Measurements from ENCODE around the gene PFAS. TPM values are rescaled to one million over a fixed set of nuclear protein-coding genes. Genes with fewer than 3 reads are reported as not detected.

PFAS gene
- total and polyA plus RNA-seq, 2 experiments from 2014 or later: 96.1 to 168 TPM

- Mint-ChIP-seq H3K9me3 (no peaks in the 10 kb centered on the region; the same call in 2 of the 3 replicates), H3K27me3 (ENCODE audit: insufficient read depth, low read depth, poor library complexity) (peaks cover 12% of the 10 kb centered on the region), H3K27ac (no peak overlapping the region), H3K4me3 (0 out of 3 replicates have a peak overlapping the region, but pooled peaks have one; percentile 7), H3K4me1 (peaks cover 3% of the 10 kb centered on the region; the same call in 1 of the 3 replicates), H3K36me3 (ENCODE audit: low read depth) (no peaks in the 10 kb centered on the region)
- H3K27me3 ChIP-seq (ENCODE audit: insufficient read depth): no peaks in the 10 kb centered on the region
- no peaks in the 10 kb centered on the region for H4K20me1 ChIP-seq (replicated peaks; ENCODE audit: insufficient read depth)
- TF ChIP-seq ZNF462 (CRISPR knock-in tag; IDR thresholded peaks at IDR 0.05) (no peak), POLR2AphosphoS5 (IDR thresholded peaks at IDR 0.05; ENCODE audit: low read depth) (no peak)
- no peaks in the 10 kb centered on the region for H3K36me3 ChIP-seq (ENCODE audit: insufficient read depth)
- H3K9me2 ChIP-seq (ENCODE audit: insufficient read depth): peaks cover 4% of the 10 kb centered on the region; the same call in 1 of the 2 replicates
- H3K79me2 ChIP-seq (replicated peaks; ENCODE audit: insufficient read depth): no peaks in the 10 kb centered on the region
- no peak for ATAC-seq
- no peak overlapping the region for H3K4me2 ChIP-seq
- H3K4me3 ChIP-seq: no peak overlapping the region
- H2AFZ ChIP-seq: no peak overlapping the region; the same call in 1 of the 2 replicates
- H3F3A ChIP-seq (replicated peaks; ENCODE audit: low read depth): 0 out of 2 replicates have a peak, but pooled peaks cover 11% of the 10 kb centered on the region
- H3K4me1 ChIP-seq (ENCODE audit: insufficient read depth): no peaks in the 10 kb centered on the region
- DNase-seq (ENCODE audit: low spot score): no peak
- no peak overlapping the region for H3K27ac ChIP-seq (ENCODE audit: low read depth)
These were observed 51.1 kb downstream of the PFAS start for GRCh38 chr17:8300226-8300625.

- Histone ChIP-seq H3K4me3 (no peak overlapping the region), H3K4me2 (no peak overlapping the region), H3K27me3 (ENCODE audit: insufficient read depth) (no peaks in the 10 kb centered on the region), H3K79me2 (replicated peaks; ENCODE audit: insufficient read depth) (no peaks in the 10 kb centered on the region), H3K36me3 (ENCODE audit: insufficient read depth) (no peaks in the 10 kb centered on the region), H2AFZ (peak overlapping the region; percentile 19; the same call in 1 of the 2 replicates), H3F3A (replicated peaks; ENCODE audit: low read depth) (0 out of 2 replicates have a peak, but pooled peaks cover 11% of the 10 kb centered on the region), H3K27ac (ENCODE audit: low read depth) (no peak overlapping the region), H3K9me2 (ENCODE audit: insufficient read depth) (peaks cover 4% of the 10 kb centered on the region; the same call in 1 of the 2 replicates), H3K4me1 (ENCODE audit: insufficient read depth) (no peaks in the 10 kb centered on the region), H4K20me1 (replicated peaks; ENCODE audit: insufficient read depth) (no peaks in the 10 kb centered on the region)
- TF ChIP-seq CTCF (conservative IDR thresholded peaks at IDR 0.05; ENCODE audit: low read depth in 2 of 2): peak; percentile 88 to 98
- no peak for TF ChIP-seq NANOG (IDR thresholded peaks at IDR 0.05; ENCODE audit: borderline replicate concordance)
- Mint-ChIP-seq H3K36me3 (ENCODE audit: low read depth) (no peaks in the 10 kb centered on the region), H3K27ac (no peak overlapping the region), H3K27me3 (ENCODE audit: insufficient read depth, low read depth, poor library complexity) (peaks cover 10% of the 10 kb centered on the region), H3K9me3 (no peaks in the 10 kb centered on the region; the same call in 2 of the 3 replicates), H3K4me3 (peak overlapping the region; percentile 7; the same call in 1 of the 3 replicates), H3K4me1 (peaks cover 3% of the 10 kb centered on the region; the same call in 1 of the 3 replicates)
- ATAC-seq (peak; percentile 98), DNase-seq (ENCODE audit: low spot score) (peak; percentile 90)
These were observed 51.6 kb downstream of the PFAS start for GRCh38 chr17:8300627-8301242.

Measured in GM23338 (cell line).